BE2C (cell line): ENCODE results near the gene LRRTM3.

Experiments
- DNase-seq: peaks from one replicate; pipeline ENCODE4 v3.0.0-alpha.2; 2020
- H3K27me3 ChIP-seq: fragments of 250-450 bp; sonication (Bioruptor Pico); 2 replicates; pipeline ENCODE4 v1.5.1; 2020; ENCODE audit warnings: mild to moderate bottlenecking
- H3K36me3 ChIP-seq: fragments of 250-450 bp; sonication (Bioruptor Pico); 2 replicates; pipeline ENCODE4 v1.5.1; 2020; ENCODE audit warnings: mild to moderate bottlenecking
- H3K4me1 ChIP-seq: fragments of 250-450 bp; sonication (Bioruptor Pico); 2 replicates; pipeline ENCODE4 v1.5.1; 2020
- H3K4me3 ChIP-seq: 2 replicates; pipeline ENCODE4 v1.5.1; 2011; ENCODE audit warnings: low read depth, low read length
- H3K9me3 ChIP-seq: fragments of 250-450 bp; sonication (Bioruptor Pico); 2 replicates; pipeline ENCODE4 v1.5.1; 2020
- CTCF ChIP-seq: IDR thresholded peaks from 2 replicates; pipeline ENCODE4 v1.5.1; 2012; ENCODE audit warnings: mild to moderate bottlenecking, low read depth, low read length

Gene LRRTM3

GRCh38 chr10:66990143-66990830 is 64.5 kb downstream of the LRRTM3 start:
- Histone ChIP-seq H3K4me3 (no peak overlapping the region), H3K9me3 (no peaks in the 10 kb centered on the region), H3K4me1 (no peaks in the 10 kb centered on the region), H3K27me3 (peaks cover 2% of the 10 kb centered on the region), H3K36me3 (no peaks in the 10 kb centered on the region)
- TF ChIP-seq CTCF: no peak
- DNase-seq: no peak

GRCh38 chr10:66996996-66997395 is 71.2 kb downstream of the LRRTM3 start:
- H3K9me3 ChIP-seq: no peaks in the 10 kb centered on the region
- no peak for DNase-seq
- no peaks in the 10 kb centered on the region for H3K27me3 ChIP-seq
- TF ChIP-seq CTCF: no peak
- no peaks in the 10 kb centered on the region for H3K36me3 ChIP-seq
- H3K4me3 ChIP-seq: no peak overlapping the region
- no peaks in the 10 kb centered on the region for H3K4me1 ChIP-seq

- Histone ChIP-seq H3K4me3 (no peak overlapping the region), H3K4me1 (no peaks in the 10 kb centered on the region), H3K36me3 (no peaks in the 10 kb centered on the region), H3K9me3 (no peaks in the 10 kb centered on the region), H3K27me3 (no peaks in the 10 kb centered on the region)
- TF ChIP-seq CTCF: no peak
- no peak for DNase-seq
These were observed 74.1 kb downstream of the LRRTM3 start for GRCh38 chr10:66999762-67000545.

GRCh38 chr10:67004690-67005089 is 78.9 kb downstream of the LRRTM3 start:
- no peaks in the 10 kb centered on the region for H3K27me3 ChIP-seq
- no peaks in the 10 kb centered on the region for H3K4me1 ChIP-seq
- no peaks in the 10 kb centered on the region for H3K36me3 ChIP-seq
- TF ChIP-seq CTCF: no peak
- no peak for DNase-seq
- no peak overlapping the region for H3K4me3 ChIP-seq
- no peaks in the 10 kb centered on the region for H3K9me3 ChIP-seq

- Histone ChIP-seq H3K36me3 (no peaks in the 10 kb centered on the region), H3K27me3 (no peaks in the 10 kb centered on the region)
These were observed 80.1 kb downstream of the LRRTM3 start for GRCh38 chr10:67005981-67006380.

More at GRCh38 chr10:67005981-67006380, 80.1 kb downstream of the LRRTM3 start:
- Histone ChIP-seq H3K4me3 (no peak overlapping the region), H3K9me3 (no peaks in the 10 kb centered on the region), H3K4me1 (no peaks in the 10 kb centered on the region)
- no peak for TF ChIP-seq CTCF
- no peak for DNase-seq
